Mesodermal cell (in vitro differentiated cells): ENCODE measurements around the gene MFF.
A peak's percentile ranks its signal among the peaks of the same experiment; 100 is the strongest.

Source experiments
- H3K27ac ChIP-seq: 2 replicates; pipeline ENCODE4 v1.7.0; 2013; ENCODE audit warnings: mild to moderate bottlenecking, low read depth, low read length, moderate library complexity; ENCODE audit not compliant: severe bottlenecking
- H3K36me3 ChIP-seq: 2 replicates; pipeline ENCODE4 v1.7.1; 2013; ENCODE audit warnings: mild to moderate bottlenecking, low read length, moderate library complexity; ENCODE audit not compliant: control insufficient read depth, insufficient read depth
- H3K4me1 ChIP-seq: one replicate; pipeline ENCODE4 v1.7.1; 2013; ENCODE audit warnings: mild to moderate bottlenecking, low read length; ENCODE audit not compliant: insufficient read depth, control insufficient read depth, poor library complexity, severe bottlenecking
- H3K4me3 ChIP-seq: 2 replicates; pipeline ENCODE4 v1.7.0; 2013; ENCODE audit warnings: low read length, control low read depth, mild to moderate bottlenecking; ENCODE audit not compliant: insufficient read depth, poor library complexity, severe bottlenecking; ENCODE audit errors: extremely low read depth
- H3K9me3 ChIP-seq: 2 replicates; pipeline ENCODE4 v1.7.1; 2013; ENCODE audit warnings: mild to moderate bottlenecking, low read length, moderate library complexity; ENCODE audit not compliant: control insufficient read depth
- WGBS, 2 experiments: methylation state at CpG; one replicate each; pipeline ENCODE4 v1.1.5; 2013; ENCODE audit warnings: missing lambda C conversion rate in 2 of 2; ENCODE audit not compliant: insufficient coverage in 2 of 2; 5-methylcytosine and 5-hydroxymethylcytosine counted together

MFF gene

DNA sequence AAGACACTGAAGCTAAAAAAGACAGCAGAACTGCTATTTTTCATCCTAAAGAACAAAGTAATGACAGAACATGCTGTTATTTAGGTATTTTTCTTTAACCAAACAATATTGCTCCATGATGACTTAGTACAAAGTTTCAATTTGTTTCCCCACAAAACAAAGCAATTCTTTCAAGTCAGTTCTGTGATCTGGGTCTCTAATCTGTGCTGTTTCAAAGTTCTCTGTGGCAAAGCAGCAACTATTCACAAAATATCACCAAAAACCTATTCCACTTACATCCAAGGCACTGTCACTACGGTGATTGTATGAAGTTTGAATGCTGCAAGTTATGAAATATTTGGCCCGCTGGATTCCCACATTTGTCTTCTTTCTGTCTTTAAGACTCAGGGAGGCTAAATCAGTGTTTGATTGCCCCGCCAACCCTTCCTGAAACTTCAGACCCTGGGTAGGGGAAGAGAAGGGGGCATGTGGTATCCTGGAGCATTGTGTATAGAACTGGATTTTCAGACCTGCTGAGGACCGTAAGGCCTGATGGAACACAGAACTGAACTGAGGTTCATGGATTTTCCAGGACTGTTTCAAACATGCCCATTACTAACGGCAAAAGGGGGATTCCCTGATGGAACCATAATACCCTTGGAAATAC lies 13.1 kb upstream of the MFF start:
- H3K27ac ChIP-seq = no peak overlapping the region
- H3K9me3 ChIP-seq = no peaks in the 10 kb centered on the region
- H3K36me3 ChIP-seq = no peaks in the 10 kb centered on the region
- 80 to 100% methylated on average over 2 to 3 of the region's 5 CpGs for WGBS, 2 experiments
- H3K4me3 ChIP-seq = no peak overlapping the region
- H3K4me1 ChIP-seq = no peaks in the 10 kb centered on the region

DNA sequence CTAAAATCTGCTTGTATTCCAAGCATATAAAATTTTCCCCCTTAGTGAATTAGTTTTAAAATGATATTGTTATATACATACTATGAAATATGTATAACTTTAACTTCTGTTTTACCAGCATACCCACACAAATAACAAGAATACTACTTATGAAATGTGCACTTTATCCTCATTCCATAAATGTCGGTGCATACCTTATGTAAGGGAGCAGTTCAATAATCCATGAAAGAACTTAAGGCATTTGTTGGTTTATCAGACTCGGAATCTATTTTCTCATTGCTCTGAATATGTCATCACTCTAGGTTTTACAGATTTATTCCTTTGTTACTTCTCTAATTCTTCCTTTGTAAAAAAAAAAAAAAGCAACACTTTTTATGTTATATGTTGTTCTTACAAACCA lies 12.5 kb upstream of the MFF start:
- no peaks in the 10 kb centered on the region for H3K4me1 ChIP-seq
- H3K27ac ChIP-seq = no peak overlapping the region
- 71% methylated on average over 1 of the region's 2 CpGs; no CpG with 5 or more reads in 1 of the 2 experiments for WGBS, 2 experiments
- no peak overlapping the region for H3K4me3 ChIP-seq
- no peaks in the 10 kb centered on the region for H3K9me3 ChIP-seq
- H3K36me3 ChIP-seq = no peaks in the 10 kb centered on the region

DNA sequence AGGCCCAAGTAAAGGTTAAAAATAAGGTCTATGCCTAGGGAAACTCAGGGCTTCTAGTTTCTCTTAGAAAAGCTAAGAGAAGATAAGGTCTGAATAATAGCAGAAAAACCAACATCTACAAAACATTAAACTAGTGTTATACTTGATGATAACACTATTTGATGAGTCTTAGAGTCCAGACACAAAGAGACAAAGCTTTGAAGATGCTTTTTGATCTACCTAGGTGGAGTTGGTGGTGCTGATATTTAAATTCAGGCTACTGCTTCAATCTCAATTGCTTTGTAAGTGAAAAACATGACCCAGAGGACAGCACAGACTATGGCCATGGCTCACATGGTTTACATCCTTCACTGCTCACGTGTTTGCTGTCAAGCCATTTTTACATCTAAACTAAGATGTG lies 11.7 kb upstream of the MFF start:
- WGBS, 2 experiments = 87 to 94% methylated on average over 1 of the region's 1 CpG
- no peaks in the 10 kb centered on the region for H3K4me1 ChIP-seq
- no peak overlapping the region for H3K27ac ChIP-seq
- no peaks in the 10 kb centered on the region for H3K9me3 ChIP-seq
- no peaks in the 10 kb centered on the region for H3K36me3 ChIP-seq
- no peak overlapping the region for H3K4me3 ChIP-seq

DNA sequence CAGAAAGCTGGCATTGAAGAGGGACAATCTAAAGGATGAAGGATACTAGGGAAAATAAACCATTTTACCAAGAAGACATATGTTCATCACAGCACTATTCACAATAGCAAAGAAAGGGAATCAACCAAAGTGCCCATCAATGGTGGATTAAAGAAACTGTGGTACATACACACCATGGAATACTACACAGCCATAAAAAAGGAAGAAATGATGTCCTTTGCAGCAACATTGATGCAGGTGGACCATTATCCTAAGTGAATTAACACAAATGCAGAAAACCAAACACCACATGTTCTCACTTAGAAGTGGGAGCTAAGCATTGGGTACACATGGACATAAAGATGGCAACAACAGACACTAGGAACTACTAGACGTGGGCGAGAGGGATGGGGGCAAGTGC lies 7.2 kb upstream of the MFF start:
- H3K9me3 ChIP-seq = peaks cover 21% of the 10 kb centered on the region
- 100% methylated on average over 2 of the region's 2 CpGs; no CpG with 5 or more reads in 1 of the 2 experiments for WGBS, 2 experiments
- no peak overlapping the region for H3K4me3 ChIP-seq
- no peaks in the 10 kb centered on the region for H3K4me1 ChIP-seq
- no peak overlapping the region for H3K27ac ChIP-seq
- no peaks in the 10 kb centered on the region for H3K36me3 ChIP-seq

DNA sequence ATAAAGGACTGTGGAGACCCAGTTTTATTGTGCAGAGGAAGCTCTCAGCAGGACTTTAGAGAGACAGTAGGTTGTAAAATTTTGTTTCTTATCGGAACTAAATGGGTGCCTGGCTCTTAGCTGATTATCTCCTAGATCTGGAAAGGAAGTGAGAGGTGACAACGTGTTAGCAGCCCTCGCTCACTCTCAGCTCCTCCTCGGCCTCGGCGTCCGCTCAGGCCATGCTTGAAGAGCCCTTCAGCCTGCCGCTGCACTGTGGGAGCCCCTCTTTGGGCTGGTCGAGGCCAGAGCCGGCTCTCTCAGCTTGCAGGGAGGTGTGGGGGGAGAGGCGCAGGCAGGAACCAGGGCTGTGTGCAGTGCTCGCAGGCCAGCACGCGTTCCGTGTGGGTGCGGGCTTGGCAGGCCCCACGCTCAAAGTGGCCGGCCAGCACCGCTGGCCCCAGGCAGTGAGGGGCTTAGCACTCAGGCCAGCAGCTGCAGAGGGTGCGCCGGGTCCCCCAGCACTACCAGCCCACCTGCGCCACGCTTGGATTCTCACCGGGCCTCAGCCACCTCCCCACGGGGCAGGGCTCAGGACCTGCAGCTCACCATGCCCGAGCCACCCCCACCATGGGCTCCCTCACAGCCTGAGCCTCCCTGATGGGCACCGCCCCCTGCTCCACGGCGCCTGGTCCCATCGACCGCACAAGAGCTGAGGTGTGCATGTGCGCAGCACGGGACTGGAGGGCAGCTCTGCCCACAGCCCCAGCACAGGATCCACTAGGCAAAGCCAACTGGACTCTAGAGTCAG lies 4.6 kb upstream of the MFF start:
- WGBS, 2 experiments = 88 to 93% methylated on average over 26 to 33 of the region's 33 CpGs
- H3K4me3 ChIP-seq = no peak overlapping the region
- no peak overlapping the region for H3K27ac ChIP-seq
- no peaks in the 10 kb centered on the region for H3K4me1 ChIP-seq
- H3K9me3 ChIP-seq = peaks cover 24% of the 10 kb centered on the region
- H3K36me3 ChIP-seq = no peaks in the 10 kb centered on the region

DNA sequence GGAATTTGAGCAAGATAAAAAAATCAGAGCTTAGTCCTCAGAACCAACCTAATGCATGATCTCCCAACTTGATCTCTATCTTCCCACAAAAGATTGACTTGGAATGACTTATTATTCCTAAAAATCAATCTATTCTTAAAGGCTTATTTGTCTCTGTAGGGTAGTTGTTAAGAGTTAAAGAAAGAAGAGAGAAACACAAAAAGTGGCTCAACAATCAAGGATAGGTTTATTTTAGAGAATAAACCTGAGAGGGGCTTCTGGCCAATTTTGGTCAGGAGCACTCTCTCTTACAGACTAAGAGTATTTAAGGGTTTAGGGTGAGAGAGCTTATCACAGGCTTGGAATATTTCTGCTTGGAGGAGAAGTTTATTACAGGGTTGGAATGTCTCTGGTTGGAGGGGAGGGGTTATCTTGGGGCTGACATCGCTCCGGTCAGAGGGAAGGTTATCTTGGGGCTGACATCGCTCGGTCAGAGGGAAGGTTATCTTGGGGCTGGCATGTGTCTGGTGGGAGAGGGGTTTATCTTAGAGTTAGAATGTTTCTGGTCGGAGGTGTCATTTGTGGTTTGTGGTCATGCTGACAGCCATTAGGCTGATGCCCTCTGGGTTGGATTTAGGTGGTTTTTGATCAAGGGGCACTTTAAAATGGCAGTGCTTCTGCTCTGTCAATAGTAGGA lies 2.4 kb upstream of the MFF start:
- Histone ChIP-seq H3K9me3 (peaks cover 24% of the 10 kb centered on the region), H3K4me1 (peaks cover 8% of the 10 kb centered on the region), H3K4me3 (no peak overlapping the region), H3K36me3 (no peaks in the 10 kb centered on the region), H3K27ac (no peak overlapping the region)
- 90 to 95% methylated on average over 4 to 5 of the region's 5 CpGs for WGBS, 2 experiments

DNA sequence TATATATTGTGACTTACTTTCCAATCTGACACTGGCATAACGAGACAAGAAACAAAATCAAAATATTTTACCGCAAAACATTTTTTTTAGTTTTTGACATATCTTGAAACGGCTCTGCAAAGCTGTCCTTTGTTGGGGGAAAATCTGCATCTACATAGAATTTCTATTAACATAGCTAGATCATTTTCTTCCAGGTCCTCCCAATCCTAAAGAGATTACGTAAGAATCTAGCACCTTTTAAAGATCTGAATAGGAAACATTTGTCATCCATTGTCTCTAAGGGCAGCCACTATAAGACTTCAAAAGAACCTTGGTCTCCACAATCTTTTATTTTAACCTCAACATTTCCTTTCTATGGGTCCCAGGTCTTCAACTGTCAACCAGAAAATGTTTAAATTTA lies 1.2 kb upstream of the MFF start:
- H3K27ac ChIP-seq = no peak overlapping the region
- H3K4me1 ChIP-seq = peaks cover 8% of the 10 kb centered on the region
- no peaks in the 10 kb centered on the region for H3K36me3 ChIP-seq
- no peak overlapping the region for H3K4me3 ChIP-seq
- WGBS, 2 experiments = 88 to 100% methylated on average over 1 of the region's 4 CpGs
- peaks cover 24% of the 10 kb centered on the region for H3K9me3 ChIP-seq

DNA sequence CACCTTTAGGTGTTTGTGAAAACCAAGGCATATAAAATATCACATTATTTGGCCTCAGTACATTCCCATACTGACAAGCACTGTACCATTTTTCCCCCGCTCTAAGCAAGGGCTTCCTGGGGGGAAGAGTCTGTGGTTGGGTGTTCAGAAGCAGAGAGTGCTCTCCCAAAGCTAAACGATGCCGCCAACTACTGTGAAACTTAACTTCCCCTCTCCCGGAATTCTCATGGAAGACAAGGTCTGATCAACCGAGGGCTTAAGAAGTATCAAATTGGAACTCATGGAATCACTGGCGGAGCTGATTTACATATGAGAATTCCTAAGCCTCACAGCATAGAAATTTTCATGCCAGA lies 433 bp upstream of the MFF start:
- Histone ChIP-seq H3K9me3 (peaks cover 24% of the 10 kb centered on the region), H3K4me3 (peak overlapping the region; percentile 80), H3K27ac (peak overlapping the region; percentile 11), H3K36me3 (no peaks in the 10 kb centered on the region), H3K4me1 (peaks cover 8% of the 10 kb centered on the region)
- WGBS, 2 experiments = 17 to 52% methylated on average over 3 to 4 of the region's 6 CpGs

DNA sequence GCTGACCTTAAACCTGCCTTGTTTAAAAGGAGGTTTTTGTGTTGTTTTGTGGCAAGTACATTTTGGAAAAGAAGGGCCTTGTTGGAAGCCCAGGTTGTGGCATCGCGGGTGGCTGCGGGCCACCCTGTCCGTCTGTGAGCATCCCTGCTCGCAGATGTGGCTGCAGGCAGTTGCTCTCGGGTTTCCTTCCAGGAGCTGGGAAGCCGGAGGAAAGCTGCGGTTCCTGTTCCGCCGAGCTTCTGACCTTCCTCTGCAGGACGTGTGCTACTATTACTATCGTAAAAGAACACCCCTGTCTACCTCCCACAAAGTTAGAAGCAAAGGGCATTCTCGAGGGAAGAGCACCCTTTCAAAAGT lies 766 bp downstream of the MFF start:
- H3K9me3 ChIP-seq = peaks cover 15% of the 10 kb centered on the region
- peaks cover 8% of the 10 kb centered on the region for H3K4me1 ChIP-seq
- WGBS, 2 experiments = 0 to 2% methylated on average over 7 to 8 of the region's 13 CpGs
- peak overlapping the region; percentile 80 for H3K4me3 ChIP-seq
- peaks cover 6% of the 10 kb centered on the region for H3K36me3 ChIP-seq
- H3K27ac ChIP-seq = peak overlapping the region; percentile 78

DNA sequence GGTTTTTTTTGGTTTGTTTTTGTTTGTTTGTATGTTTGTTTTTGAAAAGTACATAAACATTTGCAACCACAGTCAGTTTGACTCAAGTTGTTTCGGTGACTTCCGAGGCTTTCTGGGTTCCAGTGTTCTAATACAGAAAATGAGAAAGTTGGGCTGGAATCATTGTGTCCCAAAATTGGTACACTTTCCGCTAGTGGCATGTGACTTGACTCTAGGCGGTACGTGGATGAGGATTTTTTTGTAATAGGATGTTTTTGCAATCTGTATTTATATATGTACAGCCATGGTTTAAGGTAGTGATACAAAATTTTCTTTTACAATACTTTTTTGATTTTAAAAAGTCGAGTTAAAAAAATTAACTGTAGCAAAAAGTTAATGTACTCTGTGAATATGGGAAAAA lies 1.7 kb downstream of the MFF start:
- Histone ChIP-seq H3K36me3 (peaks cover 14% of the 10 kb centered on the region), H3K4me1 (peaks cover 8% of the 10 kb centered on the region), H3K27ac (no peak overlapping the region), H3K9me3 (peaks cover 10% of the 10 kb centered on the region), H3K4me3 (peak overlapping the region; percentile 80)
- 84 to 93% methylated on average over 4 of the region's 6 CpGs for WGBS, 2 experiments

DNA sequence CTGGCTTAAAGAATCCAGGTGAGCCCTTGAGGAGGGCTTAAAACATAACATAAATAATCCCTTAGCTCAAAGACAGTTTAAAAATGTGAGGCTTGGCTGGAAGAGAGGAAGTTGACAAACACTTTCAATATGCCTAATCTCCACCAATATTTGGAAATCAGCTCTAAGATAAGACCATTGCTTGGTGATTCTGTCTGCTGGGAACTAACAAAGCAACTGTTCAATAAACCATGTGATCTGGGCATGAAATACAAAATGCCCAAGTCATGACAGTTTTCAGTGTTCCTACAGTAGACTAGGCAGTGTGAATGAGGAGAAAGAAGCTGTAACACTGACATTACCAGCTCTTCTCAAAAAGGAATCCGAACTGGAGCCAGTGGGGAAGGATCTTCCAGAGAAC lies 10.7 kb downstream of the MFF start:
- Histone ChIP-seq H3K36me3 (peaks cover 62% of the 10 kb centered on the region), H3K27ac (no peak overlapping the region), H3K9me3 (no peaks in the 10 kb centered on the region), H3K4me1 (no peaks in the 10 kb centered on the region), H3K4me3 (no peak overlapping the region)
- 100% methylated on average over 1 of the region's 1 CpG; no CpG with 5 or more reads in 1 of the 2 experiments for WGBS, 2 experiments
